Measurements from ENCODE around the gene SMARCE1. TPM values are rescaled to one million over a fixed set of nuclear protein-coding genes. Genes with fewer than 3 reads are reported as not detected.

The SMARCE1 gene
- total and polyA plus RNA-seq, 2 of the 4 experiments (the other 2 are of a cell fraction) = 66.2 to 119 TPM

- intact Hi-C loops (cut with micrococcal nuclease) (no loop called here), in situ Hi-C loops (cut with MboI; ENCODE audit: low sequenced_read_pairs) (no loop called here), dilution Hi-C loops (cut with HindIII; ENCODE audit: low sequenced_read_pairs, unreplicated experiment) (no loop called here)
- no peak overlapping the region for H4K8ac ChIP-seq (ENCODE audit: low read depth in 2 of 2, low read length in 2 of 2)
- no peak overlapping the region for H2BK120ac ChIP-seq (ENCODE audit: low read depth, low read length)
- H3K9ac ChIP-seq (ENCODE audit: low read depth, low read length) = no peak overlapping the region
- BruUV-seq (replicated peaks) = no TSS peak
- no CpG with 5 or more reads among the region's 3 CpGs for WGBS, 2 experiments (ENCODE audit: extremely low coverage in 2 of 2, insufficient read length in 1 of 2)
- H3K9me1 ChIP-seq (ENCODE audit: insufficient read depth, low read length) = no peaks in the 10 kb centered on the region
- H3K27me3 ChIP-seq (ENCODE audit: control insufficient read depth, insufficient read depth, low read length) = peaks cover 58% of the 10 kb centered on the region
- H3K9me3 ChIP-seq (ENCODE audit: control insufficient read depth, insufficient read depth, low read length) = no peaks in the 10 kb centered on the region; the same call in 1 of the 2 replicates
- TF ChIP-seq CEBPB (IDR thresholded peaks at IDR 0.05; ENCODE audit: low read depth, low read length) (0 out of 2 replicates have a peak, but pooled peaks have one; percentile 8), MAFK (IDR thresholded peaks at IDR 0.05; ENCODE audit: low read depth, low read length) (no peak)
- no peak overlapping the region for H3K23ac ChIP-seq (ENCODE audit: low read depth, low read length)
- H3K36me3 ChIP-seq (ENCODE audit: control insufficient read depth, insufficient read depth, low read length) = no peaks in the 10 kb centered on the region
- ATAC-seq (ENCODE audit: low read depth) = no peak
- no peak overlapping the region for H2AK5ac ChIP-seq (ENCODE audit: low read depth, low read length)
- H3K4ac ChIP-seq (ENCODE audit: low read depth, low read length) = no peak overlapping the region
- H3K14ac ChIP-seq (replicated peaks; ENCODE audit: low read depth, low read length) = no peak overlapping the region
- ChIA-PET POLR2A (ENCODE audit: unreplicated experiment) (no interaction called here), CTCF (no interaction called here)
- H3K56ac ChIP-seq (ENCODE audit: extremely low read depth, insufficient read depth, low read length) = no peak overlapping the region
- H3K27ac ChIP-seq (ENCODE audit: insufficient read depth, low read length) = no peak overlapping the region
- no peak overlapping the region for H4K5ac ChIP-seq (ENCODE audit: low read depth, low read length)
- no peak for DNase-seq
- no peak overlapping the region for H2BK15ac ChIP-seq (ENCODE audit: low read depth, low read length)
- no peak overlapping the region for H2BK20ac ChIP-seq (ENCODE audit: low read depth, low read length)
- H3K4me3 ChIP-seq (ENCODE audit: insufficient read depth, low read depth, low read length) = no peak overlapping the region
- H3K18ac ChIP-seq (ENCODE audit: low read depth, low read length) = no peak overlapping the region
- no peaks in the 10 kb centered on the region for H3K4me1 ChIP-seq (ENCODE audit: control insufficient read depth, insufficient read depth, low read length)
- no peak overlapping the region for H4K91ac ChIP-seq (ENCODE audit: insufficient read depth, low read depth, low read length)
- H3K4me2 ChIP-seq (ENCODE audit: low read depth, low read length) = no peak overlapping the region
- H2BK5ac ChIP-seq (ENCODE audit: low read depth, low read length, poor library complexity, severe bottlenecking) = no peak overlapping the region
- H4K20me1 ChIP-seq (ENCODE audit: insufficient read depth, low read length) = no peaks in the 10 kb centered on the region
- H2AFZ ChIP-seq (replicated peaks; ENCODE audit: low read length, poor library complexity) = no peak overlapping the region
- no peak overlapping the region for H2AK9ac ChIP-seq (replicated peaks; ENCODE audit: low read depth, low read length, poor library complexity)
- H3K79me1 ChIP-seq (ENCODE audit: low read depth in 1 of 2, low read length in 2 of 2) = no peaks in the 10 kb centered on the region
Observed at GRCh38 chr17:40696651-40697072, 49.0 kb upstream of the SMARCE1 start.

Data from IMR-90 (cell line).